GM21423 (cell line): Measurements from ENCODE around the gene REL.
"Not testable (repeated sequence)": the region's sequence is repeated elsewhere in the genome, so short reads cannot be mapped to it uniquely, and the experiment has no call there.

ENCODE experiments used
- ATAC-seq: cut with Tn5 transposase; IDR thresholded peaks from one replicate; pipeline ENCODE4 v1.9.1; 2021; ENCODE audit warnings: mild to moderate bottlenecking, moderate library complexity; ENCODE audit not compliant: unreplicated experiment

REL gene

DNA sequence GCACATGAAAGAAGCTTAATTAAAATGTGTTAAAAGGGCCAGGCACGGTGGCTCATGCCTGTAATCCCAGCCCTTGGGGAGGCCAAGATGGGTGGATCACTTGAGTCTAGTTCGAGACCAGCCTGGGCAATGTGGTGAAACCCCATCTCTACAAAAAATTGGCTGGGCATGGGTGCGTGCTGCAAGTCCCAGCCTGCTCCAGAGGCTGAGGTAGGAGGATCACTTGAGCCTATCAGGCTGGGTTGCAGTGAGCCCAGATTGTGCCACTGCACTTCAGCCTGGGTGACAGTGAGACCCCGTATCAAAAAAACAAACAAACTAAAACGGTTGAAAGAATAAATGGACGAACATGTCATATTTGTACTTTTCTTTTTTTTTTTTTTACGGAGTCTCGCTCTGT, 26.0 kb downstream of the REL start:
- ATAC-seq: no peak

DNA sequence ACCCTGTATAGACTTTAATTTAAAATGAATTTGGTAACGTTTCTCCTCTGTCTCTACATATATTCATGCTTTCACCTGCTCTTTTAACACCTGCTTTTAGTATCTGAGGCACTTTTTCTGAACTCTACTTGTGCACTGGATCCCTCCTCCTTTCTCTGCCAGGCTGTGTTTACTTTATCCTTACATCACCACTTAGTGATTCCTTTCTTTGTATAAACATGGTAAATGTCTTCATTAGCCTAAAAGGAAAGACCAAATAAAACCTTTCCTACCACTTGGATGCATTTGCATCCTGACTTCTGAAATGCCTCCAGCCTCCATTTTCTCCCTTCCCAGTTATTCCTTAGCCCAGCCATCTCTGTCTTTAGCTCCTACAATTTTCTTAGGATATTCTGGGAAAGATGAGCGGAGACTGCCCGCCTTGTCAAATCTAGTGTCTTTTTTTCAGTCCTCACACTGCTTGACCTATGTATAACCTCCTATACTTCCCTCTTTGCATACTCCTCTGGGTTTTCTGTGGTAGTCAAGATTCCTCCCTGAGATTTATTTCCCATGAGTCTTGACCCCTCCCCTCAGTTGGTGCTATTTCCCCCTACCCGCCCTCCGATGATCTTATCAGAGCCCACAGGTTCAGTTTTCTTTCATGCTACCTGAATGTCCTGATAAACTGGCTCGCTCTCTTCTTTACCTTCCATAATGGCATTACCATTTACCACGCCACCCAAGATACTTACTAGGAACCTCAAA, 44.8 kb downstream of the REL start:
- no peak for ATAC-seq

DNA sequence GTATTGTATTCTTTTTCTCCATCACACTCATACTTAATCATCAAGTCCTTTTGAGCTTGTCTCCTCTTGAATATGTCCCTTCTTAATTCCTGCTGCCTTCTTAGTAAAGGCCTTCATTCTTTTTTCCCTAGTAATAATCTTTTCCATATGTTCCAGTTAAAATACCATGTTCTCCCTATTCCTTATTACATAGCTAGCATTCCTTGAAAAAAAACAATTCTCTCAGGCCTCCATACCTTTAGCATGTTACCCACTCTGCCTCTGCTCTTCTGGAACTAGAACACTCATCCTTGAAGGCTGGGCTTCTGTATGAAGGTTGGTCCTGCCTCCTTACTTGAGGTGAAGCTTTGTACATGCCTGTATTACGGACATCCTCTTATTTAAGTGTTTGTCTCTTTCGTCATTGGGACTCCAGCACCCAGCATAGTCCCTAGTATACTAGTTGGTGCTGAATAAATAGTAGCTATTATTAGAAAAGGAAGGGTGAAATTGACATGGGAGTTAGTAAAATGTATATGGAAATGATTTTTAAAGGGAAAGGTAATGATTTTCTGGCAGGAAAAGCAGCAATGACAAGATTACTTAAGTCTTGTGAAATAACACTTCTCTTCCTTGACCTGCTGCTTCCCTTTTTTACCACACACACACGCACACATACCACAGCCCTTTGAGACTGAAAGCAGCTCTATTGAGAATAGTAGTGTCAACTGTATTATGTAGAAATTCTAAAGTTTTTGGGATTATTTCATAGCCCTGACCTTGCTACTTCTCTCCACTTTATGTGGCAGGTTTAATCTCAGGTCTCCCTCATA, 45.6 kb downstream of the REL start:
- no peak for ATAC-seq

DNA sequence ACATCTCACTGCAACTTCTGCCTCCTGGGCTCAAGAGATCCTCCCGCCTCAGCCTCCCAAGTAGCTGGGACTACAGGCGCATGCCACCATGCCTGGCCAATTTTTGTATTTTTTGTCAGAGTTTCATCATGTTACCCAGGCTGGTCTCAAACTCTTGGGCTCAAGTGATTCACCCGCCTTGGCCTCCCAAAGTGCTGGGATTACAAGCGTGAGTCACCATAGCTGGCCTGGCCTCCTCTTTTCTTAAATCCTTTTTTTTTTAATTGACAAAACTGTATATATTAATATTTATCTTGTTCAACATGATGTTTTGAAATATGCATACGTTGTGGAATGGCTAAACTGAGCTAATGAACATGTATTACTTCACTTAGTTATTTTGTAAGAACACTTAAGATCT, 50.7 kb downstream of the REL start:
- ATAC-seq: not testable (repeated sequence)

DNA sequence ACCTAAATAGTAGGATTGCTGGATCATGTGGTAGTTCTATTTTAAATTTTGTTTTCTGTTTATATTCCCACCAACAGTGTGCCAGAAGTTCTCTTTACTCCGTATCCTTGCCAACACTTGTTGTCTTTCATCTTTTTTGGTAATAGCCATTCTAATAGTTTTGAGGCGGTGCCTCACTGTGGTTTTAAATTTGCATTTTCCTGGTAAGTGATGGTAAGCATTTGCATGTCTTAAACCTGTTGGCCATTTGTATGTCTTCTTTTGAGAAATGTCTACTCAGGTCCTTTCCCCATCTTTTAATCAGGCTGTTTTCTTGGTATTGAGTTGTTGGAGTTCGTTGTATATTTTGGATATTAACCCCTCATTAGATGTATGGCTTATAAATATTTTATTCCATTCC, 51.6 kb downstream of the REL start:
- ATAC-seq: no peak

DNA sequence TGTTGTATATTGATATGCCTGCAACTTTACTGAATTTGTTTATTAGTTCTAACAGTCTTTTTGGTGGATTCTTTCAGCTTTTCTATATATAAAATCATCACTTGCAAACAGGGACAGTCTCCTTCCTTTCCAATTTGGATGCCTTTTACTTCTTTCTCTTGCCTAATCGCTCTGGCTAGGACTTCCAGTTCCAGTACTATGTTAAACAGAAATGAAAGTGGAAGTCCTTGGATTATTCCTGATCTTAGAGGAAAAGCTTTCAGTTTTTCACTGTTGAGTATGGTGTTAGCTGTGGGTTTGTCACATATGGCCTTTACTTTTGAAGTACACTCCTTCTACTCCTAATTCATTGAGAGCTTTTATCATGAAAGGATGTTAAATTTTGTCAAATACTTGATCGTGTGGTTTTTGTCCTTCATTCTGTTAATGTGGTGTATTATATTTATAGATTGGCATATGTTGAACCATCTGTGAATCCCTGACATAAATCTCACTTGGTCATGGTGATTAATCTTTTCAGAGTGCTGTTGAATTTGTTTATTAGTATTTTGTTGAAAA, 52.9 kb downstream of the REL start:
- ATAC-seq: no peak

DNA sequence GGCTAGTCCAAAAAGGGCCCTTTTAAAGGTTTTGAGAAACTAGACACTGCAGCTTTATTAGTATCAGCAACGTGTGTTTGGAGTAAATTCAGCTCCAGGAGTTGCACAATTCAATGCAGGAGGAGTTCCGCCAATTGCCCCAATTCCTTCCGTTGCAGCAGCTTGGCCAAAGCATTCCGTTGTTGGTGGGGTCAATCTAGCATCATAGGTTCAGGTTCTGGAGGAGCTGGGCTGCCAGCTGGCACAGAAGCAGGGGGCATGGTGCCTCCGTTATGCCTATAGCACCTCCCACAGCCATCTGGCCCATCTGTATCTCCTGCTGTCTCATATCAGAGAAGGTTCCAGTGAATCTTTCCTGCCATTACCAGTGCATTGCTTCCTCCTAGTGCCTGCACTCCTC, 55.4 kb downstream of the REL start:
- ATAC-seq: no peak

DNA sequence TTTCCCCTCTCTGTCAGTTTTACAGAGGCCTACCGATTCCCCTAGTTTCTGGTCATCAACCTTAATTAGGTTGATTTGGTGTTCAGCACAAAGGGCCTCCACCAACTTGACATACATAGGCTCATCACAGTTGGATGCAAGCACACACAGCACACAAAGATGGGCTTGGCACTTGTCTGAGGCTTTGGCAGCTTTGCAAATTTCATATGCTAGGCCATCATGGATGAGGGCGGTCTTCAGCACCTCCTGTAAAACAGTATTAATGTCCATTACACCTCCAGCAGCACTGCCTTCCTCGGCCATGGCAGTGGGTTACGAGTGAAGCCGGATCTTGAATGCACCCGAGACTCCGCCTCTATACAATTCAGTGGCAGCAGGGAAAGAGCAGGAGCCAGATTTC, 56.9 kb downstream of the REL start:
- ATAC-seq: no peak

DNA sequence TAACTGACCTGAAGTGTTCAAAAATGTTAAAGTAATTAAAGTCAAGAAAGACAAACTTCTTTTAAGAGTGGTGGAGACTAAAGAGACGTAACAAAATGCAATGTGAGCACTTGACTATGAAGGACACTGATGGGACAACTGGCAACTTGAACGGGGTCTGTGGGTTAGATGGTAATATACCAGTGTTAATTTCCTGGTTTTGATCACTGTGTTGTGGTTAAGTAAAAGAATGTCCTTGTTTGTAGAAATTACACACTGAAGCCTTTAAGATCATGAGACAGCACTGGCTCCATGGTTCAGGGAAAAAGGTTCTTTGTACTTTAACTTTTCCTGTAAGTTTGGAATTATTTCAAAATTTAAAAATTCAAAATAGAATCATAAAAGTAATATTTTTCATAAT, 58.2 kb downstream of the REL start:
- no peak for ATAC-seq

DNA sequence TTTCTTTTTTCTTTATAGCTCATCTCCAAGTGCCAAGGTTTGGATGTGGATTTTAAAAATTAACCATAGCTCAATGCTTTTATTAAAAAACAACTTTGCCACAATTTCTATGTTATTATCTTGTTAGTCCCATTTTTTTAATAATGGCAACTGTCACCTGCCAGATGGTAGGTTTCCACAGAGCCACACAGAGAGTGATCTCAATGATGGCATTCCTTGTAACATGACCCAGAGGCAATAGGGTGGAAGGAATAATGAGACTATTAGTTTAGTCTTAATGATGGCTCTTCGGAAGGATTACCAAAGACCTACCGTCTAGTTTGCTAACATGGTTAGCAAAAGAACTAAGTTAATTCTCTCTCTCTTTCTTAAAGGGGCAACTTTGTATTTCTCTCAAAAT, 64.0 kb downstream of the REL start:
- no peak for ATAC-seq

DNA sequence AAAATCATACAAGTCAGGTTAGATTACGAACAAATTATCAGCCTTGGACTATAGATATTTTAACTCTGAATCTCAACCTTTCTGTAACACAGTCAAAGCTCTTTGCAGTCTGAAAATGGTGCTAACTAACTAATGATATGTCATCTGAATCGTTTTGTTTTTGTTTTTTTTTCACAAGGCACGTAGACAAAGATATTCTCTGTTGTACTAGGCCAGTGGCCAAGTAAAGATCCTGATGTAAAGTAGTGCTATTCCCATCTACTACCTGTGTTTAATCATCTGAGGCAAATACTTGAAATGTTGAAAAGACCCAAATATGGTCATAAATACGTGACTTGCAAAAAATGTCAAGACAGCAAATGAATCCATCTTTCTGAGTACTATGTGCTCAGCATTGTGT, 65.7 kb downstream of the REL start:
- no peak for ATAC-seq

DNA sequence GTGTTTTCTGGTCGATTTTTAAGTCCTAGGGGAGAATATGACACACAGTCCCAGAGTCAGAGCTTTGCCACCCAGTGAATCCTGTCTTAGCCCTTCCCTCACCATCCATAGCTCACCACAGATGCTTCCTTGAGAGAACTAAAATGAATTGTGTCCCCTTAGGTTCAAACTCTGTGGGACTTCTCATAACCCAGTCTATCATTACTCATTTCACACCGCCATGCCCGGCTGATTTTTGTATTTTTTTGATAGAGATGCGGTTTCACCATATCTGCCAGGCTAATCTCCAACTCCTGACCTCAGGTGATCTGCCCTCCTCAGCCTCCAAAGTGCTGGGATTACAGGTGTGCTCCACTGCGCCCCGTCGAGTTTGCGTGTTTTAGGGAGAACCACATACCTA, 66.8 kb downstream of the REL start:
- no peak for ATAC-seq

DNA sequence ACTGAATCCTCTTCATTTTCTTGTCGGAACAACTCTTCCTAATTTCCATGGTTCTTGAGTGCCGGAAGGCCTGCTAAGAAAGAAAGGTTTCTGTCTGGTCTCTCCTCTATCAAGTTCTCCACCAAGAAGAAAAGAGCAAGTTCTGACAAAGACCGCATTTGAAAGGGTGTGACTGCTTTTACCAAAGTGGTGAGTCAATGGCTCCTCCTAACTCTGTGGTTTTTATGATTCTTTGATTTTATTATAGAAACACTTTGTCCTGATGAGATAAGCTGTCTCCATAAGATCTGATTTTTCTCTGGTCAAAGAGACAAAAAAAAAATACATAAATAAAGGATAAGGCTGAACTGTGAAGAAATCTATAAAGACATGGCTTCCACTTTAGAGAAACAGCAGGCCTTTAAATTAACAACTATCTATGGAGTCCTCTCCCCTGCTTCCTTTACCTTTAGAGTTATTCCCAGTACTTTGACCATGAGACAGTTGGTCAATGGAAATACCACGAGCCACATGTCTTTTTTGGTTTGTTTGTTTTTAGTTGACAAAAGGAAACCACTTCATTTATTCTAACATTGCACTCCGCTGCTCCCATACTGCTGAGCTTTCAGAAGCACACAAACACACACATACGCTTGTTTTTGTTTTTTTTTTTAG, 67.7 kb downstream of the REL start:
- no peak for ATAC-seq

DNA sequence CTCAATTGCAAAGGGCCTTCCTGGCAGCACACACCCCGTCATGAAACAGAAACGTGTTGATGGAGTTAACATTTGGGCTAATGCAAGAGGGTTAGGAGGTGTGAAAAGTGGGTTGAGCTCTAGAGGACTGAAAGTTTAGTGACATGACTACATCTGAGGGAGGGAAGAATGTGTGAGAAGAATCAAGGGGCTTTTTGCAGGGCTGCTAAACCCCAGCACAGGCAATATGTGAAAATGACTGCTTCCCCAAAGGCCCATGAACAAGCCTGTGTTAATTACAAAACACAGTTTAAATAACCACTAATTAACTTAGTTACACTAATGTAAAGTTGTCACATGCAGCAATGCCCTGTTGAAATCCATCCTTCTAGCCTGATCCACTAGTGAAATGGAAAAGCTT, 72.8 kb downstream of the REL start:
- no peak for ATAC-seq

DNA sequence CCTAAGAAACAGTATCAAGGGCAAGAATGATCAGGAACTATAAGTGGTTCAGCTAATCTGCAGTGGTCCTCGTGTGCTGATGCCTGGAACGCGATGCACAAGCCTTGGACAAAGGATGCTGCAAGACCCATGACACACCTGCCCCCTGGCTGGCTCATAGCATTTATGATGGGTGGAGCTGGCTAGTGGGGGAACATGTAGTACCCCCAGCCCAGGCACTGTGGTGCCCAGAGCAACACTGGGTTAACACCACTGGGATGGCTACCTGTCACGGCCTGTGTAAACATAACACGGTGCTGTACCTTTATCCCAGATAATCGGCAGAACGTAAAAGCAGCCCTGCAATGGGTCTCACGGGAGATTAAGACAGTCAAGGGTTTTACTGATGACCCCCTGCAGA, 75.8 kb downstream of the REL start:
- no peak for ATAC-seq

DNA sequence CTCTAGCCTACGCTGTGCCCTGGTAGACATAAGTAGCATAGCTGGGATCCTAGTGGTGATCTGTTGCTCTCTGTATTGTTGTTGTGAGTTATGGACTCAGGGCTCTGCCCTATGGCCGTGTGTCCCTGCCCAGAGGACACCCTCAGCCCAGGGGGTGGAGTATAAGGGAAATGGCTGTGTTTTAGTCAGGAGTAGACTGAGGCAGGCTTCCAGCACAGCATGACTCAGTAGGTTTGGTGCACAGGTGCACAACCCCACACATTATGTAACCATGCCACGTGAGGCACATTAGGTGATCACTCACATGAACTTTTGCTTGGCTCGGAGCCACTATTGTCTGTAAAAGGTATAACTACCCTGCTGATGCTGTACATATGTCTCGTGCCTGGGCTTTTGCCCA, 76.3 kb downstream of the REL start:
- no peak for ATAC-seq

DNA sequence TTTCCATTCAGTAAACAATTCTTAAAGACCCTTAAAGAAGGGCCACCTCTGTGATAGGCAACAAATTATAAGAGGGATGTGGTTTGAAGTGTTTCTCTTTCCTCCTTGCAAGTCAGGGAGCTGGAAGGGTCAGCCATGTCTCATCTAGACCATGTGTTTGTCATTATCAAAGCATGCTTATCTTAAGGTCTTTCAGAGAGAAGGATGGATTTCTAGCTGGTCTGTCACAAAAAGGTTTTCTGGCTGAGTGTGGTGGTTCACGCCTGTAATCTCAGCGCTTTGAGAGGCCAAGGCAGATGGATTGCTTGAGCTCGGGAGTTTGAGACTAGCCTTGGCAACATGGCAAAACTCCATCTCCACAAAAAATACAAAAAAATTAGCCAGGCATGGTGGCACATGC, 77.0 kb downstream of the REL start:
- ATAC-seq: no peak

DNA sequence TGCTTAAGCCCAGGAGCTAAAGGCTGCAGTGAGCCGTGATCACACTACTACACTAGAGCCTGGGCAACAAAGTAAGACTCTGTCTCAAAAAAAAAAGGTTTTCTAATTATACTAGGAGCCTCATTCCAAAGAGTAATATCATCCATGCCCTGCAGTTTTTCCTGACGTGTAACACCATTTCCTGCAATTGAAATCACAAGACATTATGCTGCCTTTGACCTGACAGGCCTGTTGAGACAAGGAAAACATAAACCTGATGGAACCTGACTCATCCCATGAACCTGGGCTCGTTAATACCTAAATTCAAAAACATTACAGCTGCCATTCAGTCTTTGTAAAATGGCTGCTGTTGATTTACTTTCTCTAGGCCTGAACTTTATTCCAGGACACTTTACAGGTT, 77.4 kb downstream of the REL start:
- ATAC-seq: no peak

DNA sequence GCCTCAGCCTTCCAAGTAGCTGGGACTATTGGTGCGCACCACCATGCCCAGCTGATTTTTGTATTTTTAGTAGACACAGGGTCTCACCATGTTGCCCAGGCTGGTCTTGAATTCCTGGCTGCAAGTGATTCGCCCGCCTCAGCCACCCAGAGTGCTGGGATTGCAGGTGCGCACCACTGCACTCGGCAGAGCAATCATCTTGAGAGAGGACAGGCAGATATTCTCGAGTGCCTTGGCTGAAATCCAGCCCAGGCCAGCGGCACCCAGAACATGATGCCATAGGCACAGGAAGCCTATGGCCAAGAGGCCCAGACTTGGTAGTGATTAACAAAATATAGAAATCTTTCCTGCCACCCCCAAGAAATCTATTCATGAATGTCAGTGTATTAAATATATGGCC, 78.1 kb downstream of the REL start:
- no peak for ATAC-seq

DNA sequence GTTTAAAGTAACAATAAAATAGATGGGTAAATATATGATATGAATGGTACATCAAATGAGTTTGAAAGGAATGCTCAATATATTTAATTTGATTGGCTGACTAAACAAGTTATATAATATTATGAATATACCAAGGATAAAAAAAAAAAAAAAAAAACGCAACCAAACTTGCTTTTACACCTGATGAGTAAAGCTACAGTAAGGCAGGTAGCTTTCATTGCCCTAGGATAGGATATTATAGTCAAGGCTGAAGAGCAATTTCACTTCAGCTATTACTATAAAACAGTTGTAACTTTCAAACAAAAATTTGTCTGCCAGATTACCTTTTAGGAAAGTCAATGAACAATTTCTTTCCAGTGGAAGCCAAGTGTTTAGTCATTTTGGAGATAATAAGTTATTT, 79.3 kb downstream of the REL start:
- ATAC-seq: no peak

DNA sequence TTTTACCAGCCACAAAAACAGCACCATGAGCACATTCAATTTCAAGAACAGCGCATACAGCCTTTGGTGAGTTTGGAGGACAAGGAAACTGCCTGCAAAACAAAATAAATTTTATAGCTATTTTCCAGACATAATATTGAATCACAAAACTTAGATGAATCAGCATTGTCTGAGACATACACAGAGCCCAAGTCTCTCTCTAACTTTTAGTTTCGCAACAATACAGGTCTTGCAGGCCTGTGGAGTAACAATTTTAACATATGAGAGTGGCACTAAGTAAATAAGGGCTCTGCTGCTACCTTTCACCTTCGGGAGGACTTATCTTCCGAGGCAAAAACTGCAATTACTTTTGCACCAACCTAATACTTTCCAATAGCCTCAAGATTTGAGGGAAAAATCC, 80.1 kb downstream of the REL start:
- no peak for ATAC-seq

DNA sequence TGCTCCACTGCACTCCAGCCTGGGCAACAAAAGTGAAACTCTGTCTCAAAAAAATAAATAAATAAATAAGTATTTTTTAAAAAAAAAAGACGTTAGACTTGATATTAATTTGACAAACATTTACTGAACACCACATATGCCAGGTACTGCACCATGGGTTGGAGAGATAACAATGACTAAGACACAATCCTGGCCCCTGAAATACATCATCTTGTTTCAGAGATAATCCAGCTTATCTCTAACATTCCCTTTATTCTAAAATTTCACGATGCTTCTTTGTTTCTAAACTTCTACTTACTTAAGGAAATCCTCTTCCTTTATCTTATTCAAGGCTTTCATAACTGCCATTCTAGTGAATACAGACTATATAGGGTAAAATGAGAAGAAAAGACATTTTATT, 81.2 kb downstream of the REL start:
- ATAC-seq: no peak
